DND-41 (cell line): ENCODE results near the gene CNST.

Experiments
- ATAC-seq: fragments of 200-7000 bp; cut with Tn5 transposase; 3 replicates; pipeline ENCODE4 v1.9.1; 2021; ENCODE audit warnings: low read depth; ENCODE audit not compliant: insufficient read depth
- DNase-seq: peaks from one replicate; pipeline ENCODE4 v3.0.0-alpha.2; 2020
- H2AFZ ChIP-seq: 2 replicates; pipeline ENCODE4 v1.6.0; 2012; ENCODE audit warnings: low read depth, low read length
- H3K27ac ChIP-seq: 2 replicates; pipeline ENCODE4 v1.5.1; 2012; ENCODE audit warnings: low read length, inconsistent platforms
- H3K27me3 ChIP-seq: fragments of 200-600 bp; sonication (generic); 2 replicates; pipeline ENCODE4 v1.6.0; 2012; ENCODE audit warnings: low read length, mild to moderate bottlenecking, inconsistent platforms; ENCODE audit not compliant: insufficient read depth, poor library complexity
- H3K36me3 ChIP-seq: 2 replicates; pipeline ENCODE4 v1.5.1; 2012; ENCODE audit warnings: low read length, inconsistent platforms; ENCODE audit not compliant: insufficient read depth
- H3K4me1 ChIP-seq: 2 replicates; pipeline ENCODE4 v1.5.1; 2012; ENCODE audit warnings: mild to moderate bottlenecking, low read length; ENCODE audit not compliant: insufficient read depth
- H3K4me2 ChIP-seq: 2 replicates; pipeline ENCODE4 v1.6.0; 2012; ENCODE audit warnings: mild to moderate bottlenecking, moderate library complexity, low read length, inconsistent platforms; ENCODE audit not compliant: insufficient read depth
- H3K4me3 ChIP-seq, 2 experiments: fragments of 200-600 bp in 1 of 2; shearing (Covaris generic) in 1 of 2; 2 replicates each; pipeline ENCODE4 v1.5.1; 2012 to 2016; ENCODE audit warnings: inconsistent platforms in 2 of 2, low read length in 2 of 2, mild to moderate bottlenecking in 2 of 2, low read depth in 1 of 2, moderate library complexity in 1 of 2
- H3K79me2 ChIP-seq: 2 replicates; pipeline ENCODE4 v1.6.0; 2012; ENCODE audit warnings: low read length, inconsistent platforms; ENCODE audit not compliant: insufficient read depth
- H3K9ac ChIP-seq: 2 replicates; pipeline ENCODE4 v1.6.0; 2012; ENCODE audit warnings: low read depth, mild to moderate bottlenecking, inconsistent platforms, low read length, moderate library complexity
- H3K9me3 ChIP-seq: 2 replicates; pipeline ENCODE4 v1.5.1; 2012; ENCODE audit warnings: low read length, moderate library complexity, mild to moderate bottlenecking, inconsistent platforms; ENCODE audit not compliant: insufficient read depth, severe bottlenecking
- H4K20me1 ChIP-seq: 2 replicates; pipeline ENCODE4 v1.6.0; 2012; ENCODE audit warnings: low read length; ENCODE audit not compliant: insufficient read depth
- CTCF ChIP-seq: IDR thresholded peaks from 2 replicates; pipeline ENCODE4 v1.5.1; 2012; ENCODE audit warnings: borderline replicate concordance, low read length, moderate library complexity, mild to moderate bottlenecking; ENCODE audit not compliant: poor library complexity, severe bottlenecking; ENCODE audit errors: extremely low read depth
- EZH2 ChIP-seq: IDR thresholded peaks from 3 replicates; pipeline ENCODE4 v1.6.1; 2012; ENCODE audit warnings: borderline replicate concordance, low read depth, mild to moderate bottlenecking, moderate library complexity, low read length, inconsistent platforms; ENCODE audit not compliant: severe bottlenecking

Gene CNST

GRCh38 chr1:246651012-246651695 is 84.9 kb downstream of the CNST start:
- H3K27me3 ChIP-seq: no peaks in the 10 kb centered on the region
- H3K4me2 ChIP-seq: no peak overlapping the region
- no peaks in the 10 kb centered on the region for H3K79me2 ChIP-seq
- H4K20me1 ChIP-seq: no peaks in the 10 kb centered on the region; the same call in 1 of the 2 replicates
- H3K36me3 ChIP-seq: peaks cover 56% of the 10 kb centered on the region
- no peak overlapping the region for H3K27ac ChIP-seq
- ATAC-seq: no peak
- DNase-seq: no peak
- no peak overlapping the region for H2AFZ ChIP-seq
- no peak overlapping the region for H3K4me3 ChIP-seq
- H3K9ac ChIP-seq: no peak overlapping the region
- TF ChIP-seq CTCF (no peak), EZH2 (no peak)
- no peaks in the 10 kb centered on the region for H3K4me1 ChIP-seq
- no peaks in the 10 kb centered on the region for H3K9me3 ChIP-seq

GRCh38 chr1:246658567-246658966 is 92.3 kb downstream of the CNST start:
- H3K27me3 ChIP-seq: no peaks in the 10 kb centered on the region
- H4K20me1 ChIP-seq: peaks cover 3% of the 10 kb centered on the region; the same call in 1 of the 2 replicates
- ATAC-seq: no peak
- no peaks in the 10 kb centered on the region for H3K4me1 ChIP-seq
- no peaks in the 10 kb centered on the region for H3K9me3 ChIP-seq
- H3K36me3 ChIP-seq: peaks cover 36% of the 10 kb centered on the region
- TF ChIP-seq CTCF (no peak), EZH2 (no peak)
- H3K27ac ChIP-seq: no peak overlapping the region
- H3K9ac ChIP-seq: no peak overlapping the region
- no peak for DNase-seq
- H2AFZ ChIP-seq: no peak overlapping the region
- no peak overlapping the region for H3K4me3 ChIP-seq
- H3K4me2 ChIP-seq: no peak overlapping the region
- no peaks in the 10 kb centered on the region for H3K79me2 ChIP-seq

DNA sequence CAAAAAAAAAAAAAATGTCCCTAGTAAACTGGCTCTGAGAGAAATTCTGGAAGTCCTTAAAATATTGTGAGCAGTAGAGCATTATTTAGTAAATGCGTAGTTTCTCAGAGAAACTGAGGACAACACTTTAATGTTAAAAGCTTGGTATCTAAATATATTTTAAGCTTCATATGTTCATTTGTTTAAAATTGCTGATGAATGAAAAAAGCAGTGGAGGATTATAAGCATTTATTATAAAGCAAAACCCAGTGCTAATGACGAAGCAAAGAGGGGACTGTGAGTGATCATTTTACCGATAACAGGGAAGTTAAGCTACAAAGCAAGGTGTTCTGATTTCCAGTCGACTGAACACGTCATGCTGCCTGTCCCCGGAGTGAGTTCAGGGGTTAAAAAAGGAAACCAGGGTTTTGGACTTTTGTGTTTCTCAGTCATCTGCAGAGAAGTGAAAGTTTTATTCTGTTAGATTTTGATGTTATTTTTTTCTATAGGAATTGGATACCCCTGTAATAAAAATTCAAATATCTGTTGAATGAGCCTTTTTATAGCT is 93.4 kb downstream of the CNST start:
- no peaks in the 10 kb centered on the region for H3K4me1 ChIP-seq
- H2AFZ ChIP-seq: no peak overlapping the region
- DNase-seq (no peak), ATAC-seq (no peak)
- H4K20me1 ChIP-seq: peaks cover 3% of the 10 kb centered on the region; the same call in 1 of the 2 replicates
- H3K79me2 ChIP-seq: no peaks in the 10 kb centered on the region
- H3K27me3 ChIP-seq: no peaks in the 10 kb centered on the region
- no peak overlapping the region for H3K9ac ChIP-seq
- peaks cover 30% of the 10 kb centered on the region for H3K36me3 ChIP-seq
- H3K9me3 ChIP-seq: no peaks in the 10 kb centered on the region
- H3K4me3 ChIP-seq: no peak overlapping the region
- H3K27ac ChIP-seq: no peak overlapping the region
- no peak overlapping the region for H3K4me2 ChIP-seq
- no peak for TF ChIP-seq CTCF
- no peak for TF ChIP-seq EZH2
